OCI-LY1 (cell line): Measurements from ENCODE around the gene KATNAL1.

ENCODE experiments used
- H2AFZ ChIP-seq: fragments of 200-600 bp; sonication (generic), shearing (Covaris generic); 2 replicates; pipeline ENCODE4 v1.6.0; 2014; ENCODE audit warnings: antibody characterized with exemption, mild to moderate bottlenecking, low read length
- H3F3A ChIP-seq: fragments of 200-600 bp; sonication (generic), shearing (Covaris generic); 2 replicates; pipeline ENCODE4 v1.6.0; 2014; ENCODE audit warnings: mild to moderate bottlenecking, antibody characterized with exemption, low read length, moderate library complexity; ENCODE audit not compliant: insufficient read depth
- H3K27ac ChIP-seq: fragments of 200-600 bp; sonication (generic); 2 replicates; pipeline ENCODE4 v1.5.1; 2014; ENCODE audit warnings: low read length, mixed run types, mild to moderate bottlenecking, low read depth; ENCODE audit not compliant: poor library complexity, severe bottlenecking
- H3K27me3 ChIP-seq: fragments of 200-600 bp; sonication (generic); 2 replicates; pipeline ENCODE4 v1.6.0; 2014; ENCODE audit warnings: antibody characterized with exemption, mild to moderate bottlenecking, low read length, moderate library complexity; ENCODE audit not compliant: insufficient read depth
- H3K36me3 ChIP-seq: fragments of 200-600 bp; sonication (generic); 2 replicates; pipeline ENCODE4 v1.6.1; 2014; ENCODE audit warnings: mild to moderate bottlenecking, antibody characterized with exemption, low read length, moderate library complexity, mixed read lengths; ENCODE audit not compliant: insufficient read depth
- H3K4me1 ChIP-seq: fragments of 200-600 bp; sonication (generic); 2 replicates; pipeline ENCODE4 v1.5.1; 2014; ENCODE audit warnings: mild to moderate bottlenecking, low read length, moderate library complexity; ENCODE audit not compliant: insufficient read depth, severe bottlenecking
- H3K4me2 ChIP-seq: fragments of 200-600 bp; sonication (generic), shearing (Covaris generic); 2 replicates; pipeline ENCODE4 v1.6.1; 2014; ENCODE audit warnings: low read length
- H3K4me3 ChIP-seq: fragments of 200-600 bp; sonication (generic); 2 replicates; pipeline ENCODE4 v1.5.1; 2014; ENCODE audit warnings: low read length, low read depth, mild to moderate bottlenecking, mixed read lengths; ENCODE audit not compliant: poor library complexity, severe bottlenecking
- H3K79me2 ChIP-seq: fragments of 200-600 bp; shearing (Covaris generic); 2 replicates; pipeline ENCODE4 v1.6.1; 2016; ENCODE audit warnings: mixed run types, low read length, mixed read lengths; ENCODE audit not compliant: insufficient read depth
- H3K9ac ChIP-seq: fragments of 200-600 bp; sonication (generic), shearing (Covaris generic); 2 replicates; pipeline ENCODE4 v1.6.1; 2014; ENCODE audit warnings: mild to moderate bottlenecking, low read length, mixed read lengths
- H3K9me2 ChIP-seq: fragments of 200-600 bp; sonication (generic), shearing (Covaris generic); 2 replicates; pipeline ENCODE4 v1.6.1; 2014; ENCODE audit warnings: low read depth, mild to moderate bottlenecking, low read length, mixed read lengths
- H3K9me3 ChIP-seq: fragments of 200-600 bp; shearing (Covaris generic); 2 replicates; pipeline ENCODE4 v1.6.1; 2014; ENCODE audit warnings: low read length, mixed read lengths
- H4K20me1 ChIP-seq: fragments of 200-600 bp; sonication (generic), shearing (Covaris generic); 2 replicates; pipeline ENCODE4 v1.6.0; 2016; ENCODE audit warnings: mild to moderate bottlenecking, low read length; ENCODE audit not compliant: insufficient read depth
- EZH2 ChIP-seq: fragments of 200-600 bp; sonication (generic), shearing (Covaris generic); IDR thresholded peaks from 2 replicates; pipeline ENCODE4 v1.8.0; 2017; ENCODE audit warnings: borderline replicate concordance, mixed run types, mild to moderate bottlenecking, antibody characterized with exemption, low read length, moderate library complexity, mixed read lengths
- TF ChIP-seq, protein P1 (sequence below): fragments of 200-600 bp; sonication (generic), shearing (Covaris generic); IDR thresholded peaks from 2 replicates; pipeline ENCODE4 v1.5.1; 2017; ENCODE audit warnings: mild to moderate bottlenecking, antibody characterized with exemption, low read length, moderate library complexity, mixed read lengths

Gene KATNAL1

DNA sequence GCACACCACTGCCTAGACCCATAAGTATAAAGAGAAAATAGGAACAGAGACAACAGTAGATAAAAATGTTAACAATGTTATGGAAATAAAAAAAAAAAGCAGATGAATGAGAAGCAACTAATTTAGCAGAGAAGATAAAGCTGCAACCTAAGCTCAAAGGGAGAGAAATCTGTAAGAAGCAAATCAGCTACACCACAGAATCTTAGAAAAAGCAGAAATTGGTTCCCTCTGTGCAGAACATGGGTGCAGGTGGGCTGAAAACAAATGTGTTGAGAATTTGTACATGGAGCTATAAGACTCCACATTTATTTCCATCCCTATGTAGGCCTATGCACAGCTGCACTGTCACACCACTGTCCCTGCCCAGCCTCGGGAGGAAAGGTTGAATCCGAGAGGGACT is 44.8 kb upstream of the KATNAL1 start:
- H3F3A ChIP-seq, result no peaks in the 10 kb centered on the region
- peak overlapping the region; percentile 11; the same call in 1 of the 2 replicates for H3K9ac ChIP-seq
- no peaks in the 10 kb centered on the region for H4K20me1 ChIP-seq
- H3K9me2 ChIP-seq, result no peaks in the 10 kb centered on the region
- TF ChIP-seq, protein P1, sequence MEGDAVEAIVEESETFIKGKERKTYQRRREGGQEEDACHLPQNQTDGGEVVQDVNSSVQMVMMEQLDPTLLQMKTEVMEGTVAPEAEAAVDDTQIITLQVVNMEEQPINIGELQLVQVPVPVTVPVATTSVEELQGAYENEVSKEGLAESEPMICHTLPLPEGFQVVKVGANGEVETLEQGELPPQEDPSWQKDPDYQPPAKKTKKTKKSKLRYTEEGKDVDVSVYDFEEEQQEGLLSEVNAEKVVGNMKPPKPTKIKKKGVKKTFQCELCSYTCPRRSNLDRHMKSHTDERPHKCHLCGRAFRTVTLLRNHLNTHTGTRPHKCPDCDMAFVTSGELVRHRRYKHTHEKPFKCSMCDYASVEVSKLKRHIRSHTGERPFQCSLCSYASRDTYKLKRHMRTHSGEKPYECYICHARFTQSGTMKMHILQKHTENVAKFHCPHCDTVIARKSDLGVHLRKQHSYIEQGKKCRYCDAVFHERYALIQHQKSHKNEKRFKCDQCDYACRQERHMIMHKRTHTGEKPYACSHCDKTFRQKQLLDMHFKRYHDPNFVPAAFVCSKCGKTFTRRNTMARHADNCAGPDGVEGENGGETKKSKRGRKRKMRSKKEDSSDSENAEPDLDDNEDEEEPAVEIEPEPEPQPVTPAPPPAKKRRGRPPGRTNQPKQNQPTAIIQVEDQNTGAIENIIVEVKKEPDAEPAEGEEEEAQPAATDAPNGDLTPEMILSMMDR, result no peak
- no peak for TF ChIP-seq EZH2
- no peaks in the 10 kb centered on the region for H3K79me2 ChIP-seq
- H3K4me3 ChIP-seq, result no peak overlapping the region
- H3K36me3 ChIP-seq, result peaks cover 41% of the 10 kb centered on the region
- peaks cover 9% of the 10 kb centered on the region; the same call in 1 of the 2 replicates for H3K9me3 ChIP-seq
- no peak overlapping the region for H2AFZ ChIP-seq
- peak overlapping the region; percentile 73 for H3K27ac ChIP-seq
- H3K27me3 ChIP-seq, result no peaks in the 10 kb centered on the region
- peak overlapping the region; percentile 22; the same call in 1 of the 2 replicates for H3K4me2 ChIP-seq
- peaks cover 42% of the 10 kb centered on the region for H3K4me1 ChIP-seq

DNA sequence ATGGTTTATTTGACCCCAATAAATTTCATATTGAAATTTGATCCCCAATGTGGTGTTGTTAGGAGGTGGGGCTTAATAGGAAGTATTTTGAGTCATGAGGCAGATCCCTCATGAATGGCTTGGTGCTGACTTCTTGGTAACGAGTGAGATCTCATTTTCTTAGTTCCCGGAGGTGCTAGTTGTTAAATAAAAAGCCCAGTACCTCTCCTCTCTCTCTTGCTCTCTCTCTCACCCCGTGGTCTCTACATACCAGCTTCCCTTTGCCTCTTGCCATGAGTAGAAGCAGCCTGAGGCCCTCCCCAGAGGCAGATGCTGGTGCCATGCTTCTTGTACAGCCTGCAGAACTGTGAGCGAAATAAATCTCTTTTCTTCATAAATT is 39.4 kb upstream of the KATNAL1 start:
- no peak for TF ChIP-seq EZH2
- TF ChIP-seq, protein P1, result no peak
- H3F3A ChIP-seq, result no peaks in the 10 kb centered on the region
- H4K20me1 ChIP-seq, result no peaks in the 10 kb centered on the region
- peaks cover 49% of the 10 kb centered on the region for H3K36me3 ChIP-seq
- no peaks in the 10 kb centered on the region for H3K79me2 ChIP-seq
- no peak overlapping the region for H3K4me3 ChIP-seq
- no peaks in the 10 kb centered on the region for H3K9me2 ChIP-seq
- peaks cover 9% of the 10 kb centered on the region for H3K4me1 ChIP-seq
- H3K9me3 ChIP-seq, result no peaks in the 10 kb centered on the region
- peak overlapping the region; percentile 29 for H3K27ac ChIP-seq
- H3K9ac ChIP-seq, result no peak overlapping the region
- H2AFZ ChIP-seq, result no peak overlapping the region
- no peak overlapping the region for H3K4me2 ChIP-seq
- H3K27me3 ChIP-seq, result no peaks in the 10 kb centered on the region

DNA sequence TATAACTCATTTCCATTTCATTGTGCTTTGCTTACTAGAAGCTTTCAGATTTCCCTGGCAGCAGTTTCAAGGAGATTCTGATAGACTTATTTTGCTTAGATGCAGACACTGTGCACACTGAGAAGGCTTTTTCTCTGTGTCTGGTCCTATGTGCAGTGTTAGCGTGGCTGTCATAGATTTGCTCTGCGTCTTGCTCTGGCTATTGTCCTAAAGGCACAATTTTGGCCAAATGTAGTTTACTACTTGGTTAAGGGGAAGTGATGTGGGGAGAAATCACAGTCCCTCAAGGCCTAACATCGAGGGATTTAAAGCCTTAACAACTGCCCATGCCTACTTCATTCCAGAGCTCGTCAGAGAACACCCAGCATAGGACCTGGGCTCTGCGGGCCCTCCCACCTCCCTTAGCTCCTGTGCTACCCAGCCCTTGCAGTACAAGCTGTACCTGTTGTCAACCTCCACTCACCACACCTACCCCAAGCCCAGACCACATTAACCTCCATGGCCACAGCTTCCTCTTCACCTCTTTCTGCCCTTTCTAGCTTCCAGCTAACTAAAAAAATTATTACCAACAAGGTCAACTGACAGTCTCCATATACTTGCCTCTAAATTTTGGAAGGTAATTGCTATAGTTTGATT is 38.9 kb upstream of the KATNAL1 start:
- no peak overlapping the region for H2AFZ ChIP-seq
- no peaks in the 10 kb centered on the region for H3K9me3 ChIP-seq
- no peaks in the 10 kb centered on the region for H4K20me1 ChIP-seq
- no peak for TF ChIP-seq EZH2
- TF ChIP-seq, protein P1, result no peak
- no peak overlapping the region for H3K4me2 ChIP-seq
- H3K9me2 ChIP-seq, result no peaks in the 10 kb centered on the region
- peaks cover 5% of the 10 kb centered on the region for H3K4me1 ChIP-seq
- peaks cover 51% of the 10 kb centered on the region for H3K36me3 ChIP-seq
- H3K79me2 ChIP-seq, result no peaks in the 10 kb centered on the region
- H3K27ac ChIP-seq, result peak overlapping the region; percentile 29
- H3K4me3 ChIP-seq, result no peak overlapping the region
- H3F3A ChIP-seq, result no peaks in the 10 kb centered on the region
- no peaks in the 10 kb centered on the region for H3K27me3 ChIP-seq
- no peak overlapping the region for H3K9ac ChIP-seq
